GM06990 (cell line): ENCODE measurements around the gene GPHN.

Source experiments
- DNase-seq: peaks from one replicate; pipeline ENCODE4 v3.0.0-alpha.2; 2011; ENCODE audit not compliant: insufficient read length; ENCODE audit errors: extremely low read depth
- H3K27me3 ChIP-seq: replicated peaks from 2 replicates; pipeline ENCODE4 v1.6.0; 2011; ENCODE audit warnings: low read length; ENCODE audit not compliant: control insufficient read depth, insufficient read depth
- H3K36me3 ChIP-seq: 2 replicates; pipeline ENCODE4 v1.5.1; 2011; ENCODE audit warnings: low read length; ENCODE audit not compliant: control insufficient read depth, insufficient read depth
- H3K4me3 ChIP-seq: replicated peaks from 2 replicates; pipeline ENCODE4 v1.5.1; 2011; ENCODE audit warnings: low read depth, mild to moderate bottlenecking, control low read depth, low read length
- CTCF ChIP-seq: IDR thresholded peaks from 2 replicates; pipeline ENCODE4 v1.5.1; 2011; ENCODE audit warnings: low read length, control low read depth, mild to moderate bottlenecking, inconsistent platforms; ENCODE audit not compliant: insufficient read depth, poor library complexity, severe bottlenecking

Gene GPHN

GRCh38 chr14:67188326-67188725, 680.4 kb downstream of the GPHN start:
- DNase-seq: no peak
- no peak for TF ChIP-seq CTCF
- no peaks in the 10 kb centered on the region for H3K27me3 ChIP-seq
- no peak overlapping the region for H3K4me3 ChIP-seq
- H3K36me3 ChIP-seq: no peaks in the 10 kb centered on the region

- no peak for TF ChIP-seq CTCF
- DNase-seq: no peak
Measured at GRCh38 chr14:67191768-67192290, 683.9 kb downstream of the GPHN start.

GRCh38 chr14:67192366-67192765, 684.4 kb downstream of the GPHN start:
- Histone ChIP-seq H3K4me3 (no peak overlapping the region), H3K27me3 (no peaks in the 10 kb centered on the region), H3K36me3 (no peaks in the 10 kb centered on the region)
- TF ChIP-seq CTCF: no peak
- DNase-seq: no peak

More at GRCh38 chr14:67191768-67192290, 683.9 kb downstream of the GPHN start:
- no peaks in the 10 kb centered on the region for H3K36me3 ChIP-seq
- H3K4me3 ChIP-seq: no peak overlapping the region
- no peaks in the 10 kb centered on the region for H3K27me3 ChIP-seq

- no peak overlapping the region for H3K4me3 ChIP-seq
- no peaks in the 10 kb centered on the region for H3K36me3 ChIP-seq
- no peak for DNase-seq
- H3K27me3 ChIP-seq: no peaks in the 10 kb centered on the region
- TF ChIP-seq CTCF: no peak
Measured at GRCh38 chr14:67195279-67195678, 687.3 kb downstream of the GPHN start.

GRCh38 chr14:67199016-67199415, 691.1 kb downstream of the GPHN start:
- Histone ChIP-seq H3K27me3 (no peaks in the 10 kb centered on the region), H3K36me3 (no peaks in the 10 kb centered on the region), H3K4me3 (no peak overlapping the region)
- DNase-seq: no peak
- TF ChIP-seq CTCF: no peak

GRCh38 chr14:67207810-67208209, 699.9 kb downstream of the GPHN start:
- TF ChIP-seq CTCF: no peak
- DNase-seq: no peak
- H3K27me3 ChIP-seq: no peaks in the 10 kb centered on the region

More at GRCh38 chr14:67207810-67208209, 699.9 kb downstream of the GPHN start:
- H3K4me3 ChIP-seq: no peak overlapping the region
- no peaks in the 10 kb centered on the region for H3K36me3 ChIP-seq
